GM13977 (cell line): ENCODE measurements around the gene PRDM16.

ENCODE experiments used
- DNase-seq: peaks from one replicate; pipeline ENCODE4 v3.0.0; 2012; ENCODE audit warnings: low spot score
- CTCF ChIP-seq: IDR thresholded peaks from 2 replicates; pipeline ENCODE4 v1.5.1; 2012; ENCODE audit warnings: mild to moderate bottlenecking, control low read depth; ENCODE audit not compliant: insufficient read depth; ENCODE audit errors: extremely low read depth, missing control alignments
- in situ Hi-C: fragments of 300-500 bp; cut with MboI; formaldehyde crosslinking; loops from one replicate; pipeline ENCODE4 v1.12.0; 2022; ENCODE audit warnings: low sequenced_read_pairs, low pct_unique_long_range_greater_than_20kb, mixed read lengths, inconsistent platforms; ENCODE audit not compliant: unreplicated experiment

Gene PRDM16

GRCh38 chr1:3440711-3441409 lies 371.9 kb downstream of the PRDM16 start:
- no peak for DNase-seq
- in situ Hi-C loops = no loop called here
- TF ChIP-seq CTCF = no peak

GRCh38 chr1:3441410-3441847 lies 372.4 kb downstream of the PRDM16 start:
- in situ Hi-C loops = no loop called here
- TF ChIP-seq CTCF = no peak

GRCh38 chr1:3441880-3442279 lies 372.9 kb downstream of the PRDM16 start:
- in situ Hi-C loops = no loop called here
- no peak for TF ChIP-seq CTCF
- no peak for DNase-seq

More at GRCh38 chr1:3441410-3441847, 372.4 kb downstream of the PRDM16 start:
- no peak for DNase-seq

- no peak for DNase-seq
- no peak for TF ChIP-seq CTCF
- in situ Hi-C loops = no loop called here
Measured at GRCh38 chr1:3442331-3442730, 373.3 kb downstream of the PRDM16 start.

GRCh38 chr1:3442901-3443300 lies 373.9 kb downstream of the PRDM16 start:
- TF ChIP-seq CTCF = no peak
- DNase-seq = no peak
- in situ Hi-C loops = no loop called here

GRCh38 chr1:3443807-3444206 lies 374.8 kb downstream of the PRDM16 start:
- TF ChIP-seq CTCF = no peak
- DNase-seq = no peak

More at GRCh38 chr1:3443807-3444206, 374.8 kb downstream of the PRDM16 start:
- in situ Hi-C loops = no loop called here
